Esophagus squamous epithelium (tissue), 5 donors: ENCODE measurements around the gene KCNK1. TPM values are rescaled to one million over a fixed set of nuclear protein-coding genes. Genes with fewer than 3 reads are reported as not detected.

ENCODE experiments used
- DNase-seq: peaks from one replicate; lab custom pipeline; 2025; lab: John Stamatoyannopoulos, UW
- H3K27ac ChIP-seq, 4 donors: fragments of 200-600 bp; sonication (generic); one replicate each; pipeline ENCODE4 v1.5.1; 2016 to 2019; ENCODE audit warnings: mild to moderate bottlenecking in 1 of 4
- H3K27me3 ChIP-seq, 4 donors: fragments of 200-600 bp; sonication (generic); 1 replicate in 3 of 4; 2 replicates in 1 of 4; pipeline versions ENCODE4 v1.5.1 to v1.6.0; 2017 to 2021; ENCODE audit warnings: antibody characterized with exemption in 1 of 4
- H3K36me3 ChIP-seq, 3 donors: fragments of 200-600 bp; sonication (generic); one replicate each; pipeline ENCODE4 v1.5.1; 2016 to 2019
- H3K4me1 ChIP-seq, 3 donors: fragments of 200-600 bp; sonication (generic); one replicate each; pipeline ENCODE4 v1.5.1; 2017 to 2019
- H3K4me3 ChIP-seq, 4 donors: fragments of 200-600 bp; sonication (generic); 1 replicate in 3 of 4; 2 replicates in 1 of 4; pipeline ENCODE4 v1.5.1; 2016 to 2019; ENCODE audit warnings: mild to moderate bottlenecking in 2 of 4, moderate library complexity in 1 of 4
- H3K9me3 ChIP-seq, 3 donors: fragments of 200-600 bp; sonication (generic); one replicate each; pipeline ENCODE4 v1.5.1; 2016 to 2019
- POLR2A ChIP-seq, 4 donors: fragments of 450-650 bp; IDR thresholded peaks; one replicate each; pipeline ENCODE4 v1.6.1; 2017; ENCODE audit warnings: antibody characterized with exemption in 4 of 4, mild to moderate bottlenecking in 4 of 4, moderate library complexity in 3 of 4
- WGBS, 2 donors: methylation state at CpG; one replicate each; pipeline ENCODE4 v1.1.5; 2018; 5-methylcytosine and 5-hydroxymethylcytosine counted together
- intact Hi-C: fragments of 100-400 bp; cut with DNase I; formaldehyde crosslinking; loops from one replicate; pipeline ENCODE4 v1.15.0; 2022
- total RNA-seq, 4 donors: library from RNA; depleted of rRNA; stranded (reverse); fragments of >200 nt; gene quantifications; one replicate each; pipeline ENCODE4 v1.1.0, GENCODE V29; 2016
- TF ChIP-seq, protein P1 (sequence below), 6 experiments: fragments of 450-650 bp in 4 of 6; fragments of 200-600 bp in 2 of 6; sonication (generic) in 2 of 6; IDR thresholded peaks; one replicate each; pipeline ENCODE4 v1.5.1; 2016 to 2019; ENCODE audit warnings: antibody characterized with exemption in 6 of 6, mild to moderate bottlenecking in 4 of 6, moderate library complexity in 4 of 6
- donor health status: DM: yes; HTN: yes; CAD: no.

Gene KCNK1
- total RNA-seq, 4 donors from 2014 or later = 11.2 to 25.7 (median 16.7) TPM

DNA sequence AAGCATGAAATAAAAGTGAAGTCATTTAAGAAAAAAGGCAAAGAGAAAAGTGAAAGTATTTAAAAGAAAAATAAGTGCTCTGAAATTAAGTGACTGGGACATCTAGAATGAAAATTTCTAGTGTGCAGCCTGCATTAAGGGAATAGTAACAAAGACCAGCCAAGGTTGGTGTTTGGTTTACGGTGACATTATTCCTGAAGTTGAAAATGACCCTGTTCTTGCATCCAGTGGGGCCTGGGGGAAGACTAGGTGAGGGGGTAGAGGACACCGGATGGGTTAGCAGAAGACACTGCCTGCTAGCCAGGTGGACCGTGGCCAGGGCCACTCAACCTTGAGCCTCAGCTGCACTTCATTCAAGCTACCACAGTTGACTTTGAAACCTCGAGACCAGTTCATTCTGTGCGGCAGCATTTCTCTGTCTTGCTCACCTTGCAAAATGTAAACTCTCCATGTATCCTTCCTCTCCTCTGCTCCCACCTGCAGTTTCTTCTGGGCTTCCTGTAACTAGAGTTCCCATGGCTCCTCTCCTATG is 14.3 kb upstream of the KCNK1 start:
- intact Hi-C loops = no loop called here
- TF ChIP-seq, protein P1, sequence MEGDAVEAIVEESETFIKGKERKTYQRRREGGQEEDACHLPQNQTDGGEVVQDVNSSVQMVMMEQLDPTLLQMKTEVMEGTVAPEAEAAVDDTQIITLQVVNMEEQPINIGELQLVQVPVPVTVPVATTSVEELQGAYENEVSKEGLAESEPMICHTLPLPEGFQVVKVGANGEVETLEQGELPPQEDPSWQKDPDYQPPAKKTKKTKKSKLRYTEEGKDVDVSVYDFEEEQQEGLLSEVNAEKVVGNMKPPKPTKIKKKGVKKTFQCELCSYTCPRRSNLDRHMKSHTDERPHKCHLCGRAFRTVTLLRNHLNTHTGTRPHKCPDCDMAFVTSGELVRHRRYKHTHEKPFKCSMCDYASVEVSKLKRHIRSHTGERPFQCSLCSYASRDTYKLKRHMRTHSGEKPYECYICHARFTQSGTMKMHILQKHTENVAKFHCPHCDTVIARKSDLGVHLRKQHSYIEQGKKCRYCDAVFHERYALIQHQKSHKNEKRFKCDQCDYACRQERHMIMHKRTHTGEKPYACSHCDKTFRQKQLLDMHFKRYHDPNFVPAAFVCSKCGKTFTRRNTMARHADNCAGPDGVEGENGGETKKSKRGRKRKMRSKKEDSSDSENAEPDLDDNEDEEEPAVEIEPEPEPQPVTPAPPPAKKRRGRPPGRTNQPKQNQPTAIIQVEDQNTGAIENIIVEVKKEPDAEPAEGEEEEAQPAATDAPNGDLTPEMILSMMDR (IDR thresholded peaks at IDR 0.05) = no peak
- TF ChIP-seq POLR2A (IDR thresholded peaks at IDR 0.05) = no peak
- Histone ChIP-seq H3K27me3 (peaks cover 0 to 6% (median 0%) of the 10 kb centered on the region in 4 donors), H3K9me3 (no peaks in the 10 kb centered on the region), H3K4me1 (no peaks in the 10 kb centered on the region), H3K27ac (no peak overlapping the region), H3K36me3 (no peaks in the 10 kb centered on the region), H3K4me3 (no peak overlapping the region)
- DNase-seq = no peak
- WGBS, 2 donors = 59 to 94% methylated on average over 5 of the region's 5 CpGs

DNA sequence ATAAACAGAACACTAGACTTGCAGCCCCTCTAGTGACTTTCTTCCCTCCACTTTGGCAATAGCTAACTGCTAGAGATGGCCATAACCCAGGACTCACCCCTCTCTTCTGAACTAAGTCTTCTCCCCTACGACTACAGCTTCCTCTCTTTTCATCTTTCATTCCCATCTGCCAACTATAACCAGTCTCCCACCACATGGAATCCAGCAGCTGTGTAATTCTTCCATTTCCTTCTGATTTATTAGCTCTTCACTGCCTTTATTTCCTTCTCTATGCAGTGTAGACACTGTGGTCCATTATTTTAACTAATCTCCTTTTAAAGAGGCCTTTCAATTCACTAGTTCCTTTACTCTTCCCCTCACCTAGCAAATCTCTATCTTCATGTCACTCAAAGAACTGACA is 13.4 kb upstream of the KCNK1 start:
- Histone ChIP-seq H3K4me3 (no peak overlapping the region), H3K36me3 (no peaks in the 10 kb centered on the region), H3K27me3 (peaks cover 0 to 6% (median 0%) of the 10 kb centered on the region in 4 donors), H3K9me3 (no peaks in the 10 kb centered on the region), H3K4me1 (no peaks in the 10 kb centered on the region), H3K27ac (no peak overlapping the region)
- WGBS, 2 donors = 47 to 54% methylated on average over 1 of the region's 1 CpG
- no peak for DNase-seq
- TF ChIP-seq, protein P1 (IDR thresholded peaks at IDR 0.05) = no peak
- no peak for TF ChIP-seq POLR2A (IDR thresholded peaks at IDR 0.05)
- intact Hi-C loops = no loop called here

DNA sequence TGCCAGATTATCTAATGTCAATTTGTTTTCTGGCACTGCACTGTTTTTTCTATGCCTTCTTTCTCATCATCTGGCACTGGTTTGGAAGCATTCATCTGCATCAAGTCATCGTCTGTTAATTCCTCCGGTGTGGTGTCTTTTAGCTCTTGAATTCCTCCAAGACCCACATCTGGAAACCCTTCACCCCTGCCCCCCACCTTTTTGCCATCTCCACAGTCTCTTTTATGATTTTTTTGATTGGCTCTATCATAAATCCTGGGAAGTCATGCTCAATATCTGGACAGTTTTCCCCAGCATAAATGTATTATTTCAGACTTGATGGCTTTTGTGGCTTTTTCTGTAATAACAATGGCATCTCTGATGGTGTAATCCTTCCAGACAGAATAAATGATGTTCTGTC is 10.4 kb upstream of the KCNK1 start:
- Histone ChIP-seq H3K4me3 (no peak overlapping the region), H3K36me3 (no peaks in the 10 kb centered on the region), H3K4me1 (peaks cover 0 to 5% (median 0%) of the 10 kb centered on the region in 3 donors), H3K9me3 (no peaks in the 10 kb centered on the region), H3K27me3 (peaks cover 0 to 6% (median 0%) of the 10 kb centered on the region in 4 donors), H3K27ac (no peak overlapping the region)
- TF ChIP-seq, protein P1 (IDR thresholded peaks at IDR 0.05) = no peak
- TF ChIP-seq POLR2A (IDR thresholded peaks at IDR 0.05) = no peak
- WGBS, 2 donors = 72 to 94% methylated on average over 2 of the region's 2 CpGs
- DNase-seq = no peak
- intact Hi-C loops = no loop called here

DNA sequence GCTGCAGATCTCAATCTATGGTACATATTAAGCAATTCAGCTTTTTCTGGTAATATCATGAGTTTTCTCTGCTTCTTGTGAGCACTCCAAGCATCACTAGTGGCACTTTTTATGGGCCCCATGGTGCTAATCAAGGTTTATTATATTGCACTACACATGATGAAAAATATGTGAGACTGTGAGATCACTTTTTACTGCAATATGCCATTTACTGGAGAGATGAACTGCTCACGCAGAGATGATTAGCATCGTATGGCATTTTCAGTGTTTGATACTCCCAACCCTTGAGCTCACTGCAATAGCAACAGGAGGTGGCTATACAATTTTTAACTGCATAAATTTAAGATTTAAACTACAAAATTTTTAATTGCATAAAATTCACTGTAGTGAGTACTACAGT is 8.7 kb upstream of the KCNK1 start:
- Histone ChIP-seq H3K4me3 (no peak overlapping the region), H3K27me3 (peaks cover 0 to 5% (median 0%) of the 10 kb centered on the region in 4 donors), H3K4me1 (peaks cover 0 to 5% (median 0%) of the 10 kb centered on the region in 3 donors), H3K27ac (no peak overlapping the region), H3K36me3 (no peaks in the 10 kb centered on the region), H3K9me3 (no peaks in the 10 kb centered on the region)
- no peak for DNase-seq
- 81 to 94% methylated on average over 2 of the region's 2 CpGs for WGBS, 2 donors
- TF ChIP-seq POLR2A (IDR thresholded peaks at IDR 0.05) = no peak
- TF ChIP-seq, protein P1 (IDR thresholded peaks at IDR 0.05) = no peak
- intact Hi-C loops = no loop called here

DNA sequence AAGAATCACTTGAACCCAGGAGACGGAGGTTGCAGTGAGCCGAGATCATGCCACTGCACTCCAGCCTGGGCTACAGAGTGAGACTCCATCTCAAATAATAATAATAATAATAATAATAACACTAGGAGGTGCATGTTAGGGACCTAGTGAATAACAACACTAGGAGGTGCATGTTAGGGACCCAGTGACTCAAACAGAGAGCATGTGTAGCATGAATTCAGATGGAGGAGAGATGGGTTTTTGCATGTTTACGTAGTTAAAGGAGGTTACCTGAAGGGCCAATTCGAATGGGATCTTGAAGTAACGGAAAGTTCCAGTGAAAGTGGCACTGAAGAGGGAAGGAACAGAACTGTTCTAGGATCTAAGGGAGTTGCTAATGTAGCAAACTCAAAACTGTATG is 7.1 kb upstream of the KCNK1 start:
- H3K4me3 ChIP-seq = no peak overlapping the region
- H3K36me3 ChIP-seq = no peaks in the 10 kb centered on the region
- 78 to 87% methylated on average over 5 of the region's 5 CpGs for WGBS, 2 donors
- DNase-seq = no peak
- no peaks in the 10 kb centered on the region for H3K9me3 ChIP-seq
- H3K27ac ChIP-seq = no peak overlapping the region
- intact Hi-C loops = no loop called here
- H3K27me3 ChIP-seq = peaks cover 0 to 9% (median 0%) of the 10 kb centered on the region in 4 donors
- H3K4me1 ChIP-seq = peaks cover 0 to 5% (median 0%) of the 10 kb centered on the region in 3 donors
- TF ChIP-seq, protein P1 (IDR thresholded peaks at IDR 0.05) = no peak
- TF ChIP-seq POLR2A (IDR thresholded peaks at IDR 0.05) = no peak
